Vagina (tissue), 2 donors: Measurements from ENCODE around the gene ITGB4. TPM values are rescaled to one million over a fixed set of nuclear protein-coding genes. Genes with fewer than 3 reads are reported as not detected.

Experiments used
- DNase-seq, 2 donors: peaks; one replicate each; pipeline ENCODE4 v3.0.0-alpha.2; 2017; ENCODE audit errors: extremely low spot score in 2 of 2
- H3K27ac ChIP-seq: fragments of 200-600 bp; sonication (generic); one replicate; pipeline ENCODE4 v1.5.1; 2019
- H3K27me3 ChIP-seq: fragments of 200-600 bp; sonication (generic); one replicate; pipeline ENCODE4 v1.5.1; 2019
- H3K36me3 ChIP-seq, 2 donors: fragments of 200-600 bp; sonication (generic); one replicate each; pipeline ENCODE4 v1.5.1; 2017 to 2019
- H3K4me1 ChIP-seq: fragments of 200-600 bp; sonication (generic); one replicate; pipeline ENCODE4 v1.5.1; 2019
- H3K4me3 ChIP-seq, 2 donors: fragments of 200-600 bp; sonication (generic); 1 replicate in 1 of 2; 2 replicates in 1 of 2; pipeline ENCODE4 v1.5.1; 2016 to 2019
- H3K9me3 ChIP-seq: fragments of 200-600 bp; sonication (generic); one replicate; pipeline ENCODE4 v1.5.1; 2019
- POLR2A ChIP-seq, 2 donors: fragments of 450-650 bp; IDR thresholded peaks; one replicate each; pipeline ENCODE4 v1.6.1; 2017; ENCODE audit warnings: antibody characterized with exemption in 2 of 2, mild to moderate bottlenecking in 2 of 2, moderate library complexity in 2 of 2
- POLR2AphosphoS5 ChIP-seq, 2 donors: sonication (generic); formaldehyde crosslinking; IDR thresholded peaks; one replicate each; pipeline ENCODE4 v1.9.0; 2017; ENCODE audit warnings: antibody characterized with exemption in 2 of 2, mild to moderate bottlenecking in 2 of 2, low read depth in 1 of 2; ENCODE audit not compliant: insufficient read depth in 1 of 2
- intact Hi-C: fragments of 100-400 bp; cut with DNase I; formaldehyde crosslinking; loops from one replicate; pipeline ENCODE4 v1.15.1; 2023
- total RNA-seq: library from RNA; depleted of rRNA; stranded (reverse); fragments of >200 nt; gene quantifications from one replicate; pipeline ENCODE4 v1.2.3, GENCODE V29; 2016
- TF ChIP-seq, protein P1 (sequence below), 3 experiments: fragments of 450-650 bp in 2 of 3; fragments of 200-600 bp in 1 of 3; sonication (generic) in 1 of 3; IDR thresholded peaks; one replicate each; pipeline ENCODE4 v1.5.1; 2017 to 2019; ENCODE audit warnings: antibody characterized with exemption in 3 of 3, mild to moderate bottlenecking in 2 of 3, moderate library complexity in 2 of 3

ITGB4 gene
- total RNA-seq, 1 donor from 2014 or later, result 169 TPM

GRCh38 chr17:75712446-75712845 is 8.8 kb upstream of the ITGB4 start:
- intact Hi-C loops, result no loop called here
- Histone ChIP-seq H3K4me1 (peaks cover 6% of the 10 kb centered on the region), H3K4me3 (no peak overlapping the region), H3K9me3 (no peaks in the 10 kb centered on the region), H3K36me3 (peaks cover 0 to 3% of the 10 kb centered on the region in 2 donors), H3K27me3 (no peaks in the 10 kb centered on the region), H3K27ac (no peak overlapping the region)
- TF ChIP-seq, protein P1, sequence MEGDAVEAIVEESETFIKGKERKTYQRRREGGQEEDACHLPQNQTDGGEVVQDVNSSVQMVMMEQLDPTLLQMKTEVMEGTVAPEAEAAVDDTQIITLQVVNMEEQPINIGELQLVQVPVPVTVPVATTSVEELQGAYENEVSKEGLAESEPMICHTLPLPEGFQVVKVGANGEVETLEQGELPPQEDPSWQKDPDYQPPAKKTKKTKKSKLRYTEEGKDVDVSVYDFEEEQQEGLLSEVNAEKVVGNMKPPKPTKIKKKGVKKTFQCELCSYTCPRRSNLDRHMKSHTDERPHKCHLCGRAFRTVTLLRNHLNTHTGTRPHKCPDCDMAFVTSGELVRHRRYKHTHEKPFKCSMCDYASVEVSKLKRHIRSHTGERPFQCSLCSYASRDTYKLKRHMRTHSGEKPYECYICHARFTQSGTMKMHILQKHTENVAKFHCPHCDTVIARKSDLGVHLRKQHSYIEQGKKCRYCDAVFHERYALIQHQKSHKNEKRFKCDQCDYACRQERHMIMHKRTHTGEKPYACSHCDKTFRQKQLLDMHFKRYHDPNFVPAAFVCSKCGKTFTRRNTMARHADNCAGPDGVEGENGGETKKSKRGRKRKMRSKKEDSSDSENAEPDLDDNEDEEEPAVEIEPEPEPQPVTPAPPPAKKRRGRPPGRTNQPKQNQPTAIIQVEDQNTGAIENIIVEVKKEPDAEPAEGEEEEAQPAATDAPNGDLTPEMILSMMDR (IDR thresholded peaks at IDR 0.05), result no peak
- TF ChIP-seq POLR2A (IDR thresholded peaks at IDR 0.05), result no peak
- no peak for TF ChIP-seq POLR2AphosphoS5 (IDR thresholded peaks at IDR 0.05; ENCODE audit: insufficient read depth in 1 of 2, low read depth in 1 of 2)
- no peak for DNase-seq

- H3K9me3 ChIP-seq, result no peaks in the 10 kb centered on the region
- TF ChIP-seq, protein P1 (IDR thresholded peaks at IDR 0.05), result no peak
- TF ChIP-seq POLR2AphosphoS5 (IDR thresholded peaks at IDR 0.05; ENCODE audit: insufficient read depth in 1 of 2, low read depth in 1 of 2) (no peak), POLR2A (IDR thresholded peaks at IDR 0.05) (no peak)
- H3K4me3 ChIP-seq, result no peak overlapping the region
- DNase-seq, result no peak
- no peak overlapping the region for H3K27ac ChIP-seq
- intact Hi-C loops, result no loop called here
- no peaks in the 10 kb centered on the region for H3K27me3 ChIP-seq
- H3K36me3 ChIP-seq, result no peaks in the 10 kb centered on the region
- peaks cover 19% of the 10 kb centered on the region for H3K4me1 ChIP-seq
Observed at GRCh38 chr17:75719732-75720131, 1.5 kb upstream of the ITGB4 start.

DNA sequence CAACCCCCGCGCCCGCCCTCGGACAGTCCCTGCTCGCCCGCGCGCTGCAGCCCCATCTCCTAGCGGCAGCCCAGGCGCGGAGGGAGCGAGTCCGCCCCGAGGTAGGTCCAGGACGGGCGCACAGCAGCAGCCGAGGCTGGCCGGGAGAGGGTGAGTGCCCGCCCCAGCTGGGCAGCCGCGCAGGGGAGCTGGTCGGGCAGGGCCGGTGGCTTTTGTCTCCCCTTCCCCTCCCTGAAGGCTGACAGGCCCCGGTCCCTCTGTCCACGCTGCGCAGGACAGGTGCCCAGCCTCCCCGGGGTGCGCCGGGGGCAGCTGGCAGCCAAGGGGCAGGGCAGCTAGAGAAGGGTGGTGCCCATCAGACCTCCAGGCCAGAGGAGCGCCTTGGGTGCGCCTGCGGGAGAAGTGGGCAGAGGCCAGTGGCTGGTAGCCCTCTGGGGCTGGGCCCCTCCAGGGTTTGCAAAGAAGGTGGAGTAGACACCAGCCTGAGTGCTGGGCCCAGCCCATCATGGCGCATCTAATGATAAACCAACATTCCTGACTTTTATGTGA is 278 bp downstream of the ITGB4 start:
- peak overlapping the region; percentile 50 to 63 for H3K4me3 ChIP-seq
- H3K4me1 ChIP-seq, result peaks cover 21% of the 10 kb centered on the region
- no peaks in the 10 kb centered on the region for H3K9me3 ChIP-seq
- intact Hi-C loops, result no loop called here
- DNase-seq, result no peak
- TF ChIP-seq POLR2AphosphoS5 (IDR thresholded peaks at IDR 0.05; ENCODE audit: insufficient read depth in 1 of 2, low read depth in 1 of 2) (peak in 1 of 2 donors; percentile 11), POLR2A (IDR thresholded peaks at IDR 0.05) (no peak)
- no peaks in the 10 kb centered on the region for H3K27me3 ChIP-seq
- H3K36me3 ChIP-seq, result no peaks in the 10 kb centered on the region
- peak overlapping the region; percentile 75 for H3K27ac ChIP-seq

- no peak for DNase-seq
- Histone ChIP-seq H3K27ac (peak overlapping the region; percentile 75), H3K4me3 (peak overlapping the region; percentile 50 to 63), H3K36me3 (no peaks in the 10 kb centered on the region), H3K9me3 (no peaks in the 10 kb centered on the region), H3K4me1 (peaks cover 21% of the 10 kb centered on the region), H3K27me3 (no peaks in the 10 kb centered on the region)
- intact Hi-C loops, result no loop called here
- TF ChIP-seq, protein P1 (IDR thresholded peaks at IDR 0.05), result no peak
- TF ChIP-seq POLR2A (IDR thresholded peaks at IDR 0.05) (no peak), POLR2AphosphoS5 (IDR thresholded peaks at IDR 0.05; ENCODE audit: insufficient read depth in 1 of 2, low read depth in 1 of 2) (peak in 1 of 2 donors; percentile 11)
Observed at GRCh38 chr17:75722076-75722475, 817 bp downstream of the ITGB4 start.

DNA sequence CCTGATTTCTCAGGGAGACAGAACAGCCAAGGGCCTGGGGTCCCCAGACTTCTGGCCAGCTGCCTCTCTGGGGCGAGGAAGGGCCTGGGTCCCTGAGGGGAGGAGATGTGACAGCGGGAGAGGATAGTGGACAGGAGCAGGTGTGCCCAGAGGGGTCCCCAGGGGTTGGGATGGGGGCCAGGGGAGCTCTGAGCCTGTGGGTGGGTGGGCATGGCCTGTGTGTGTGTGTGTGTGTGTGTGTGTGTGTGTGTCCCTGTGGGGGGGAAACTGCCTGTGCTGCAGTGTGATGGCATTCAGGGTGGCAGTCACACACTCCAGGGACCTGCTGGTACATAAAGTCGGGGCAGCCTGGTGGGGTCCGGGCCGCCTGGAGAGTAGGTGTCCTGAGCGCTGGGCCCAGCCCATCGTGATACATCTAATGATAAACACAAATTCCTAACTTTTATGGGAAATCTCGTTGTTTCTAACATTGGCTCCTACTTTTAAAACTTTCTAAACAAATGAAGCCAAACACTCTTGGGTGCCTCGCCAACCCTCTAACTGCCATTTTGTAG is 1.4 kb downstream of the ITGB4 start:
- no peak for TF ChIP-seq POLR2A (IDR thresholded peaks at IDR 0.05)
- no peak for TF ChIP-seq POLR2AphosphoS5 (IDR thresholded peaks at IDR 0.05; ENCODE audit: insufficient read depth in 1 of 2, low read depth in 1 of 2)
- intact Hi-C loops, result no loop called here
- Histone ChIP-seq H3K4me3 (peak overlapping the region; percentile 50 to 63), H3K4me1 (peaks cover 21% of the 10 kb centered on the region), H3K27me3 (no peaks in the 10 kb centered on the region), H3K27ac (peak overlapping the region; percentile 75), H3K9me3 (no peaks in the 10 kb centered on the region), H3K36me3 (no peaks in the 10 kb centered on the region)
- DNase-seq, result no peak
